A549 (cell line): Measurements from ENCODE around the gene VN1R2. TPM values are rescaled to one million over a fixed set of nuclear protein-coding genes. Genes with fewer than 3 reads are reported as not detected.
"Not testable (repeated sequence)": the region's sequence is repeated elsewhere in the genome, so short reads cannot be mapped to it uniquely, and the experiment has no call there.

Experiments
- ATAC-seq, 2 experiments: fragments of 200-7000 bp in 1 of 2; fragments of >200 bp in 1 of 2; cut with Nextera tagmentation in 1 of 2; cut with Tn5 transposase in 1 of 2; 3 replicates each; pipeline versions ENCODE4 v1.8.0 to v1.9.1; 2018 to 2020; ENCODE audit warnings: mild to moderate bottlenecking in 1 of 2, moderate library complexity in 1 of 2
- CTCF ChIA-PET: fragments of 300-600 bp; sonication (Branson Sonifier 250); formaldehyde crosslinking; extraction: SDS; loops from one replicate; lab custom pipeline; 2021; ENCODE audit warnings: antibody characterized with exemption, inconsistent platforms; lab: Yijun Ruan, JAX
- POLR2A ChIA-PET: fragments of 350-600 bp; formaldehyde crosslinking; extraction: SDS; loops from one replicate; lab custom pipeline; 2021; ENCODE audit warnings: antibody characterized with exemption, inconsistent platforms; lab: Yijun Ruan, JAX
- DNase-seq, 2 experiments: peaks; one replicate each; pipeline versions ENCODE4 v3.0.0 to v3.0.0-alpha.2; 2011 to 2016; ENCODE audit warnings: low read depth in 1 of 2, low spot score in 1 of 2
- FAIRE-seq: peaks from 2 replicates; lab custom pipeline; 2011; peaks lifted over from hg19 to GRCh38; lab: Jason Lieb, UNC
- H3K27ac ChIP-seq, 2 experiments: fragments of >200 bp; sonication (Bioruptor Twin); formaldehyde crosslinking; 3 replicates each; pipeline ENCODE4 v1.5.1; 2016 to 2017
- H3K4me1 ChIP-seq: fragments of >200 bp; sonication (Bioruptor Twin); formaldehyde crosslinking; 3 replicates; pipeline ENCODE4 v1.6.1; 2016
- H3K4me2 ChIP-seq: fragments of >200 bp; sonication (Bioruptor Twin); formaldehyde crosslinking; 3 replicates; pipeline ENCODE4 v1.6.1; 2016
- H3K4me3 ChIP-seq: fragments of >200 bp; sonication (Bioruptor Twin); formaldehyde crosslinking; 3 replicates; pipeline ENCODE4 v1.5.1; 2016
- H3K9me3 ChIP-seq: fragments of >200 bp; sonication (Bioruptor Twin); formaldehyde crosslinking; 3 replicates; pipeline ENCODE4 v1.6.1; 2016
- BHLHE40 ChIP-seq: IDR thresholded peaks from 2 replicates; pipeline ENCODE4 v1.6.1; 2012; ENCODE audit warnings: low read depth, low read length, inconsistent platforms
- CBX2 ChIP-seq: fragments of 200-600 bp; sonication (generic); IDR thresholded peaks from 2 replicates; pipeline ENCODE4 v1.6.1; 2016; ENCODE audit warnings: low read depth, mild to moderate bottlenecking, borderline replicate concordance
- CEBPB ChIP-seq, 2 experiments: fragments of >200 bp in 1 of 2; sonication (Bioruptor Twin) in 1 of 2; formaldehyde crosslinking in 1 of 2; IDR thresholded peaks; 2 replicates each; pipeline ENCODE4 v1.6.1; 2012 to 2016
- FOSL2 ChIP-seq, 2 experiments: fragments of 450-650 bp in 1 of 2; fragments of >200 bp in 1 of 2; sonication (Bioruptor Twin) in 1 of 2; formaldehyde crosslinking; IDR thresholded peaks; 2 replicates each; pipeline versions ENCODE4 v1.5.0 to v1.6.1; 2016 to 2020; ENCODE audit warnings: mild to moderate bottlenecking in 1 of 2, moderate library complexity in 1 of 2
- HOXA7 ChIP-seq: fragments of 250-450 bp; sonication (Bioruptor Pico); IDR thresholded peaks from 2 replicates; pipeline ENCODE4 v1.5.0; 2020; ENCODE audit warnings: mild to moderate bottlenecking, moderate library complexity
- HOXB13 ChIP-seq: fragments of 250-450 bp; sonication (Bioruptor Pico); IDR thresholded peaks from 2 replicates; pipeline ENCODE4 v1.5.0; 2020; ENCODE audit warnings: low read depth, mild to moderate bottlenecking, moderate library complexity
- JUNB ChIP-seq: fragments of >200 bp; sonication (Bioruptor Twin); formaldehyde crosslinking; IDR thresholded peaks from 2 replicates; pipeline ENCODE4 v1.6.1; 2016
- KDM1A ChIP-seq: fragments of 200-600 bp; sonication (generic); IDR thresholded peaks from 2 replicates; pipeline ENCODE4 v1.6.1; 2016; ENCODE audit warnings: low read depth, mild to moderate bottlenecking
- MYC ChIP-seq: IDR thresholded peaks from 2 replicates; pipeline ENCODE4 v1.6.1; 2012; ENCODE audit warnings: mild to moderate bottlenecking, inconsistent platforms, low read length, improper control_type of control experiment, borderline replicate concordance
- NPAS2 ChIP-seq: fragments of 250-450 bp; sonication (Bioruptor Pico); IDR thresholded peaks from 2 replicates; pipeline ENCODE4 v1.8.0; 2022; ENCODE audit warnings: mild to moderate bottlenecking, moderate library complexity, borderline replicate concordance
- POLR2AphosphoS2 ChIP-seq: conservative IDR thresholded peaks from 2 replicates; pipeline ENCODE4 v1.6.1; 2012; ENCODE audit warnings: low read length, improper control_type of control experiment, inconsistent platforms
- RARB ChIP-seq: fragments of 250-450 bp; sonication (Bioruptor Pico); IDR thresholded peaks from 2 replicates; pipeline ENCODE4 v1.8.0; 2021; ENCODE audit warnings: mild to moderate bottlenecking, moderate library complexity
- SMC3 ChIP-seq: fragments of >200 bp; sonication (Bioruptor Twin); formaldehyde crosslinking; IDR thresholded peaks from 3 replicates; pipeline ENCODE4 v1.6.1; 2018; ENCODE audit warnings: inconsistent platforms
- SREBF2 ChIP-seq: fragments of 450-650 bp; IDR thresholded peaks from 2 replicates; pipeline ENCODE4 v1.6.1; 2014; ENCODE audit warnings: mild to moderate bottlenecking, moderate library complexity
- TFCP2L1 ChIP-seq: fragments of 250-450 bp; sonication (Bioruptor Pico); IDR thresholded peaks from 2 replicates; pipeline ENCODE4 v1.5.0; 2021; ENCODE audit warnings: mild to moderate bottlenecking
- TP53 ChIP-seq: fragments of 250-450 bp; sonication (Bioruptor Pico); IDR thresholded peaks from 2 replicates; pipeline ENCODE4 v1.5.0; 2021; ENCODE audit warnings: mild to moderate bottlenecking, moderate library complexity
- ZSCAN20 ChIP-seq: fragments of 250-450 bp; sonication (Bioruptor Pico); IDR thresholded peaks from 2 replicates; pipeline ENCODE4 v1.8.0; 2022; ENCODE audit warnings: mild to moderate bottlenecking, moderate library complexity
- WGBS: methylation state at CpG from one replicate; pipeline ENCODE4 v1.1.6; 2017; ENCODE audit errors: missing lambda C conversion rate; 5-methylcytosine and 5-hydroxymethylcytosine counted together
- polyA plus RNA-seq, 4 experiments: library from polyadenylated mRNA; depleted of rRNA in 3 of 4; stranded (reverse); fragments of >200 nt; fragmentation: RNase III in 1 of 4; extraction: RNeasy Plus Mini Kit Qiagen cat#74134 plus additional on column Dnase treatment in 1 of 4; gene quantifications; 2 replicates in 3 of 4; 3 replicates in 1 of 4; pipeline ENCODE4 v1.2.3, GENCODE V29; 2011 to 2017
- TF ChIP-seq, protein P1 (sequence below): fragments of 250-450 bp; sonication (Bioruptor Pico); IDR thresholded peaks from 2 replicates; pipeline ENCODE4 v1.5.0; 2021; ENCODE audit warnings: mild to moderate bottlenecking, moderate library complexity, borderline replicate concordance

VN1R2 gene
- polyA plus RNA-seq, 2 of the 4 experiments (the other 2 are of a cell fraction) = not detected

DNA sequence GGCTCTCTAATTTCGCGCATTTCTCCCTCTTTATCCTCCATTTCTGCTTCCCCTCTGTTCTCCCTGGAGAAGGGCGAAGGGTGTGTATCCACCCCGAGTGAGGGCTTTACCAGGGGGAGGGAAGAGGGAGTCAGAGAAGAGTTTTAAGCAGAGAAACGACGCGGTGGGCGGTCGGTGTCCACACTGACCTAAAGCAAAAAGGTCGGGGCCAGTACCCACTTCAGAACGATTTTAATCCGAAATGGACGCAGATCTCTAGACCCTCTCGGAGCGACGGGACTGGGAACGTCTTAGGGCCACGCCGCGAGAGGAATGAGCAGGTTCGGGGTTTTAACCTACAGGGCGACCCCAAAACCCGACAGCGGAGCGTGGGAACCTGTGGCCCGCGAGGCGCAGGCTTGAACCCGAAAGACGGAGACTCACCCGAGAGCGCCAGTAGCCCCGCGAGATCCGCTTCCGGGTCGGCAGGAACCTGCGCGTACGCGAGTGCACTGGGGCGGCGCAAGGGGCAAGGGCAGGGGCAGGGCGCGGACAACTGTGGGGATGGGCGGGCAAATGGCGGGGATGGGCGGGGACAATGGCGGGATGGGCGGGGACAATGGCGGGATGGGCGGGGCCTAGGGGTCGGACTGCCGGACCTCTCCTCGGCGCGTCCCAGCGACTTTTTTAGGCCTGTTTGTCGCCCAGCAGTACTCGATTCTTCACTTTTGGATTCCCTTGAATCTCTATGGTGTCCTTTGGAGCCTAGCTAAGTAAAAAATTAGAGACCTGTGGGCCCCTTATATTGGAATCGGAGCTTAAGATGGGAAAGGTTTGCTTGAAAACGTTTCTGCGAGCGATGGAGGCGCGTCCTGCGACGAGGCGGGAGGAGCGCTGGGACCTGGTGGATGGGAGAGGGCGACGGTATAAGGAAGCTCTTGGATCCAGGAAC lies 3.4 kb upstream of the VN1R2 start, which contains the start of gene ZNF677:
TSS of gene ZNF677 (minus strand) at position 463 of the 931 bp plus-strand sequence. CDS start 3,323 bp downstream, outside the sequence.
- Histone ChIP-seq H3K4me3 (no peak within 1 kb of the TSS), H3K4me2 (no peak within 1 kb of the TSS)

DNA sequence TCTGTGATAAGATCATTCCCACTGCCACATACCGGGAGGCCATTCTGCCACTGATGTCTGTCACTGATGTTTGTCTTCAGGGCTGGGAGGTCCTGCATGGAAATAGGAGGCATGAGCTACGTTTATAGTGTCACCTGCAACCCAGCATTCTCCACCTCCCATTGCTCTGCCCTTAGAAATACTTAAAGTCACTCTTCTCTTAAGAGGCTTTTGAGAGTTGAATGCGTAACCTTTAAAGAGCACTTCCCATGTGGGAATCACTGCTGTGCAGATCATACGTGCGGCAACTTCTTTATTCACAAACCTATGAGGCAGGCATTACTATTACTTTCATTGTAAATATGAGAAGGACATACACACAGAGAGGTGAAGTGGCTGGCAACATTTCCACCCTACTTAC lies 9.5 kb downstream of the VN1R2 start, which contains the start of gene VN1R4:
TSS of gene VN1R4 (minus strand) at position 101 of the 400 bp plus-strand sequence. CDS start at position 43, 58 bp downstream.
- H3K4me3 ChIP-seq, H3K4me2 ChIP-seq, H3K4me1 ChIP-seq, POLR2A ChIA-PET, CTCF ChIA-PET, DNase-seq, H3K27ac ChIP-seq, ATAC-seq: not testable (repeated sequence)
- WGBS = 5% methylated on average over 5 of the region's 5 CpGs
- peaks cover 32% of the 10 kb centered on the region; the same call in 2 of the 3 replicates for H3K9me3 ChIP-seq
- peak; percentile 18 for FAIRE-seq

More for the DNA sequence above, 3.4 kb upstream of the VN1R2 start, which contains the start of gene ZNF677:
- H3K4me1 ChIP-seq = no peaks in the 10 kb centered on the region
- no peak for FAIRE-seq
- no peak for ATAC-seq
- CTCF ChIA-PET = no interaction called here
- WGBS = 63% methylated on average over 67 of the region's 72 CpGs
- TF ChIP-seq POLR2AphosphoS2 (no peak), TP53 (no peak), RARB (no peak), KDM1A (no peak), HOXB13 (CRISPR knock-in tag) (no peak), ZSCAN20 (no peak), NPAS2 (CRISPR knock-in tag) (no peak), JUNB (no peak), BHLHE40 (no peak), MYC (no peak), TFCP2L1 (CRISPR knock-in tag) (no peak), CBX2 (no peak), CEBPB (IDR thresholded peaks at IDR 0.05) (no peak), SMC3 (no peak), HOXA7 (CRISPR knock-in tag) (no peak), SREBF2 (no peak), FOSL2 (IDR thresholded peaks at IDR 0.05) (no peak), FOSL2 (CRISPR knock-in tag; IDR thresholded peaks at IDR 0.05) (no peak)
- TF ChIP-seq, protein P1, sequence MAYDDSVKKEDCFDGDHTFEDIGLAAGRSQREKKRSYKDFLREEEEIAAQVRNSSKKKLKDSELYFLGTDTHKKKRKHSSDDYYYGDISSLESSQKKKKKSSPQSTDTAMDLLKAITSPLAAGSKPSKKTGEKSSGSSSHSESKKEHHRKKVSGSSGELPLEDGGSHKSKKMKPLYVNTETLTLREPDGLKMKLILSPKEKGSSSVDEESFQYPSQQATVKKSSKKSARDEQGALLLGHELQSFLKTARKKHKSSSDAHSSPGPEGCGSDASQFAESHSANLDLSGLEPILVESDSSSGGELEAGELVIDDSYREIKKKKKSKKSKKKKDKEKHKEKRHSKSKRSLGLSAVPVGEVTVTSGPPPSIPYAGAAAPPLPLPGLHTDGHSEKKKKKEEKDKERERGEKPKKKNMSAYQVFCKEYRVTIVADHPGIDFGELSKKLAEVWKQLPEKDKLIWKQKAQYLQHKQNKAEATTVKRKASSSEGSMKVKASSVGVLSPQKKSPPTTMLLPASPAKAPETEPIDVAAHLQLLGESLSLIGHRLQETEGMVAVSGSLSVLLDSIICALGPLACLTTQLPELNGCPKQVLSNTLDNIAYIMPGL (CRISPR knock-in tag) = no peak
- TF ChIP-seq, all 56 proteins: peak for 0
- H3K9me3 ChIP-seq = peaks cover 66% of the 10 kb centered on the region
- H3K27ac ChIP-seq = no peak within 1 kb of the TSS
- POLR2A ChIA-PET = no interaction called here
- no peak for DNase-seq

DNA sequence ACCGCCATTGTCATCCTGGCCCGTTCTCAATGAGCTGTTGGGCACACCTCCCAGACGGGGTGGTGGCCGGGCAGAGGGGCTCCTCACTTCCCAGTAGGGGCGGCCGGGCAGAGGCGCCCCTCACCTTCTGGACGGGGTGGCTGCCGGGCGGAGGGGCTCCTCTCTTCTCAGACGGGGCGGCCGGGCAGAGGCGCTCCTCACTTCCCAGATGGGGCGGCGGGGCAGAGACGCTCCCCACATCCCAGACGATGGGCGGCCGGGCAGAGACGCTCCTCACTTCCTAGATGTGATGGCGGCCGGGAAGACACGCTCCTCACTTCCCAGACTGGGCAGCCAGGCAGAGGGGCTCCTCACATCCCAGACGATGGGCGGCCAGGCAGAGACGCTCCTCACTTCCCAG lies 11.8 kb downstream of the VN1R2 start:
- H3K27ac ChIP-seq, DNase-seq, ATAC-seq, POLR2A ChIA-PET, H3K4me1 ChIP-seq, FAIRE-seq, CTCF ChIA-PET, H3K4me2 ChIP-seq, H3K4me3 ChIP-seq: not testable (repeated sequence)
- H3K9me3 ChIP-seq = peaks cover 29% of the 10 kb centered on the region; the same call in 2 of the 3 replicates
- WGBS = 54% methylated on average over 17 of the region's 27 CpGs
